Activated CD4-positive, CD25-positive, alpha-beta regulatory T cell treated with anti-CD3 and anti-CD28 coated beads, Interleukin-2, amount 50 U/mL, for 72 hours (primary cell): ENCODE data around the gene DENND2A.

ENCODE experiments used
- DNase-seq: peaks from one replicate; pipeline ENCODE4 v3.0.0; 2021

The DENND2A gene

GRCh38 chr7:140617081-140617480 lies 23.5 kb downstream of the DENND2A start:
- DNase-seq = no peak

- DNase-seq = no peak
These were observed 24.3 kb downstream of the DENND2A start for GRCh38 chr7:140616328-140616727.

GRCh38 chr7:140611641-140612040 lies 29.0 kb downstream of the DENND2A start:
- DNase-seq = no peak

- DNase-seq = no peak
These were observed 30.1 kb downstream of the DENND2A start for GRCh38 chr7:140610204-140611165.

- no peak for DNase-seq
These were observed 31.0 kb downstream of the DENND2A start for GRCh38 chr7:140609646-140610045.

- no peak for DNase-seq
These were observed 33.1 kb downstream of the DENND2A start for GRCh38 chr7:140607441-140607989.

GRCh38 chr7:140605337-140605736 lies 35.3 kb downstream of the DENND2A start:
- no peak for DNase-seq

GRCh38 chr7:140604760-140605159 lies 35.9 kb downstream of the DENND2A start:
- no peak for DNase-seq

- no peak for DNase-seq
These were observed 36.5 kb downstream of the DENND2A start for GRCh38 chr7:140604076-140604475.

- no peak for DNase-seq
These were observed 38.9 kb downstream of the DENND2A start for GRCh38 chr7:140601566-140602174.

GRCh38 chr7:140600341-140600740 lies 40.3 kb downstream of the DENND2A start:
- DNase-seq = no peak

- DNase-seq = no peak
These were observed 43.1 kb downstream of the DENND2A start for GRCh38 chr7:140597428-140597949.

- DNase-seq = no peak
These were observed 43.8 kb downstream of the DENND2A start for GRCh38 chr7:140596519-140597427.

- DNase-seq = no peak
These were observed 45.0 kb downstream of the DENND2A start for GRCh38 chr7:140595468-140596092.

- DNase-seq = no peak
These were observed 46.4 kb downstream of the DENND2A start for GRCh38 chr7:140594131-140594691.

GRCh38 chr7:140593672-140593982 lies 47.0 kb downstream of the DENND2A start:
- no peak for DNase-seq

- no peak for DNase-seq
These were observed 47.5 kb downstream of the DENND2A start for GRCh38 chr7:140592964-140593671.

GRCh38 chr7:140591180-140591902 lies 49.3 kb downstream of the DENND2A start:
- no peak for DNase-seq

GRCh38 chr7:140587243-140587642 lies 53.4 kb downstream of the DENND2A start:
- DNase-seq = no peak

GRCh38 chr7:140586516-140586915 lies 54.1 kb downstream of the DENND2A start:
- no peak for DNase-seq

- no peak for DNase-seq
These were observed 55.3 kb downstream of the DENND2A start for GRCh38 chr7:140585333-140585732.
